Measurements from ENCODE around the gene LY6G6D.

LY6G6D gene

GRCh38 chr6:31749301-31750036 lies 34.3 kb downstream of the LY6G6D start:
- DNase-seq (ENCODE audit: insufficient read length, low spot score) (no peak), FAIRE-seq (no peak)
- TF ChIP-seq SPI1 (IDR thresholded peaks at IDR 0.05; ENCODE audit: low read depth, low read length) (no peak), POU2F2 (IDR thresholded peaks at IDR 0.05; ENCODE audit: low read depth, low read length) (no peak), PAX5 (IDR thresholded peaks at IDR 0.05; ENCODE audit: insufficient read depth, low read length, severe bottlenecking) (no peak), POLR2AphosphoS5 (IDR thresholded peaks at IDR 0.05; ENCODE audit: low read depth, low read length) (no peak), POLR2A (IDR thresholded peaks at IDR 0.05; ENCODE audit: low read depth, low read length) (no peak), TAF1 (IDR thresholded peaks at IDR 0.05; ENCODE audit: low read depth, low read length) (no peak)

DNA sequence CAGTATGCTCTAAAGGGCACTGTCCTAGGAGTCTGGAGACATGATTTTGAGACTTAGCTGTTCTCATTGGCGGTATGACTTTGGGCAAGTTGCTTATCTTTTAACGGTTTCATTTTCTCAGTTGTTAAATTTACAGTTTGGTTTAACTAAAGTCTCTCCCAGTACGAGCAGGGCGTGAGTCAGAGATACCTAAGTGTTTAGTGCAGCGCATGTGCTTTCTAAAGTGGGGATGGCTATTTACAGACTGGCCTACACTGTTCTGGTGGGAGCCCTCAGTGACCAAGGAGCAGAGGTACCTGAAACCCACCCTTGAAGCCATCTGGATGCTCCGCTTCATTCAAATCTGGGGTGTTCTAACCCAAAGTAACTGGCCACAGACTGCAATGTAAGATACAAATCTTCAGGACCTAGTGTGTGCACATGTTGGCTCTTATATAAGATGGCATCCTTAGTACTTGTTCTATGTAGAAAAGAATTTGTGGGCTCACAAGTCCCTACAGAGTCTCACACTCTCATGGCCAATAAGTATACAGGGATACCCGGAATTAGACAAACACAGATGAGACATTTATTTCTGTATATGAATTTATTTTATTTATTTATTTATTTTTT lies 35.4 kb downstream of the LY6G6D start:
- no peak for FAIRE-seq
- DNase-seq (ENCODE audit: insufficient read length, low spot score), result no peak
- TF ChIP-seq POLR2A (IDR thresholded peaks at IDR 0.05; ENCODE audit: low read depth, low read length), result no peak
- TF ChIP-seq TAF1 (IDR thresholded peaks at IDR 0.05; ENCODE audit: low read depth, low read length), result no peak
- TF ChIP-seq POU2F2 (IDR thresholded peaks at IDR 0.05; ENCODE audit: low read depth, low read length), result no peak

DNA sequence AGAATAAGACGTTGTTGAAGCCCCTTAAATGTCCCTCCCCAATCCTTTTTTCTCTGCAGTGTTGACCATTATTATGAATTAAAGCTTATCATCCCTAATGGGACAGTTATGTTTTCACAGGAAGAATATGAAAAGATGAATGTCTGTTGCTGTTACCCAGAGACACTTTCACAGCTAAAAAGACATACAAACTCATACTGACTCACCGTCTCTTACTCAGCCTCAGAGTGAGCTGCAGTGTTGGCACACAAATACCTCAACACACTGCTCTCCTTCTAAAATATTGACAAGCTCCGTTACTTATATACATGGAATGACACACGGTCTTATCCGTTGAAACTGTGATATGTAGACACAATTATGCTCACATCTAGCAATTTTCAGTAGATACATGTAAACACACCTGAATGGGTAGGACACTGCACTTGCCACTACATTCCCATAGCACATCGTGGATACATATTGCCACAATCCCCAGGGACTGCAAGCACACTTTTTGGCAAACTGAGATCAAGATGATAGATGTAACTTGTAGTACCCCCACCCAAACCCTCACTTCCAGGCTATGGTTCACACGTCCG lies 37.7 kb downstream of the LY6G6D start:
- DNase-seq (ENCODE audit: insufficient read length, low spot score) (no peak), FAIRE-seq (no peak)
- TF ChIP-seq SPI1 (IDR thresholded peaks at IDR 0.05; ENCODE audit: low read depth, low read length), result no peak
- no peak for TF ChIP-seq POU2F2 (IDR thresholded peaks at IDR 0.05; ENCODE audit: low read depth, low read length)
- TF ChIP-seq TAF1 (IDR thresholded peaks at IDR 0.05; ENCODE audit: low read depth, low read length), result no peak
- no peak for TF ChIP-seq POLR2A (IDR thresholded peaks at IDR 0.05; ENCODE audit: low read depth, low read length)
- TF ChIP-seq PAX5 (IDR thresholded peaks at IDR 0.05; ENCODE audit: insufficient read depth, low read length, severe bottlenecking), result no peak
- TF ChIP-seq POLR2AphosphoS5 (IDR thresholded peaks at IDR 0.05; ENCODE audit: low read depth, low read length), result no peak

DNA sequence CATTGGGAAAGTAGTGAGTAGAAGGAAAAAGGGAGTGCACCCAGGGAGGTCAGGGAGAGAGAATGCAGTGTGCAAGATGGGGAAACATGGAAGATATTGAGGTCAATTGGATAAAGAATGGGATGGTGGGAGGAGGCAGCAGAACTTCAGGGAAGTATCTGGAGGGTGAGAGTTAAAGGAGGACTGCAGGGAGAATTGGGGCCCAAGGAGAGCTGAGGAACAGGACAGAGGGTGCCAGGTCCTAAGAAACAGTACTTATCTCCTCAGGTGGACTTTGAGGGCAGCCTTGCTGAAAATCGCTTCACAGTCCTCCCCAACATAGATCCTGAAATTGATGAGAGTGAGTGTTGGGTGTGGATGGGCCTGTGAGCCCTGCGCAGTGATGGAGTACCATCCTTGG lies 43.1 kb downstream of the LY6G6D start:
- TF ChIP-seq SPI1 (IDR thresholded peaks at IDR 0.05; ENCODE audit: low read depth, low read length) (no peak), PAX5 (IDR thresholded peaks at IDR 0.05; ENCODE audit: insufficient read depth, low read length, severe bottlenecking) (no peak)
- no peak for FAIRE-seq
- DNase-seq (ENCODE audit: insufficient read length, low spot score), result no peak

- no peak for FAIRE-seq
- TF ChIP-seq SPI1 (IDR thresholded peaks at IDR 0.05; ENCODE audit: low read depth, low read length), result no peak
- TF ChIP-seq PAX5 (IDR thresholded peaks at IDR 0.05; ENCODE audit: insufficient read depth, low read length, severe bottlenecking), result no peak
- TF ChIP-seq POLR2AphosphoS5 (IDR thresholded peaks at IDR 0.05; ENCODE audit: low read depth, low read length), result no peak
- TF ChIP-seq TAF1 (IDR thresholded peaks at IDR 0.05; ENCODE audit: low read depth, low read length), result no peak
- no peak for TF ChIP-seq POU2F2 (IDR thresholded peaks at IDR 0.05; ENCODE audit: low read depth, low read length)
- TF ChIP-seq POLR2A (IDR thresholded peaks at IDR 0.05; ENCODE audit: low read depth, low read length), result no peak
- DNase-seq (ENCODE audit: insufficient read length, low spot score), result no peak
Observed at GRCh38 chr6:31760790-31761189, 45.6 kb downstream of the LY6G6D start.

DNA sequence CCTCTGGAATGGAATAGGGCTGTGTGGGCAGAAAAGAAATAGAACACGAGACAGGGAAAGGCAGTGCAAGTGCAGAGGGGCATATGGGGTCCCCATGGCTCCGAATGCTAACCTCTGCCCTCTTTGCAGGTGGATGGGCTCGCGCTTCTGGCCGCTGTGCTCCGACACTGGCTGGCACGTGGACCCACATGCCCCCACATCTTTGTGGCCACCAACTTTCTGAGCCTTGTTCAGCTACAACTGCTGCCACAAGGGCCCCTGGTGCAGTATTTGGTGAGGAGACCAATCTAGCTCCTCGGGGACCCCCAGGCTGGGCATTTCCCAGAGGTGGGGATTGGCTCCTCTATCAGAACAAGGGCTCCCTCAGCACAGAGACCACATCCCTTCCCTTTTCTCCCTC lies 46.2 kb downstream of the LY6G6D start:
- no peak for DNase-seq (ENCODE audit: insufficient read length, low spot score)
- no peak for TF ChIP-seq PAX5 (IDR thresholded peaks at IDR 0.05; ENCODE audit: insufficient read depth, low read length, severe bottlenecking)
- TF ChIP-seq POLR2A (IDR thresholded peaks at IDR 0.05; ENCODE audit: low read depth, low read length), result no peak
- TF ChIP-seq POLR2AphosphoS5 (IDR thresholded peaks at IDR 0.05; ENCODE audit: low read depth, low read length), result no peak
- TF ChIP-seq SPI1 (IDR thresholded peaks at IDR 0.05; ENCODE audit: low read depth, low read length), result no peak
- no peak for TF ChIP-seq POU2F2 (IDR thresholded peaks at IDR 0.05; ENCODE audit: low read depth, low read length)
- TF ChIP-seq TAF1 (IDR thresholded peaks at IDR 0.05; ENCODE audit: low read depth, low read length), result no peak
- no peak for FAIRE-seq

DNA sequence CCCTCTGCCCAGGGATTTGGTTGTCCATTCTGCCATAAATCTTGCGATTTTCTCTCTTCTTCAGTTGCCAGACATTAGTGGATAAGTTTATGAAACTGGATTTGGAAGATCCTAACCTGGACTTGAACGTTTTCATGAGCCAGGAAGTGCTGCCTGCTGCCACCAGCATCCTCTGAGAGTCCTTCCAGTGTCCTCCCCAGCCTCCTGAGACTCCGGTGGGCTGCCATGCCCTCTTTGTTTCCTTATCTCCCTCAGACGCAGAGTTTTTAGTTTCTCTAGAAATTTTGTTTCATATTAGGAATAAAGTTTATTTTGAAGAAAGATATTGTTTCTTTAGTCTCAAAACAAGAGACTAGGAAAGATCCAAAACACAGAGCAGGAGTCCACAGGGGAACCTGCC lies 47.2 kb downstream of the LY6G6D start, which contains the start of gene SAPCD1:
Gene SAPCD1, plus strand, starts transcription at position 301 of the 400 bp plus-strand sequence. CDS start 399 bp downstream, outside the sequence.
- no peak for TF ChIP-seq SPI1 (IDR thresholded peaks at IDR 0.05; ENCODE audit: low read depth, low read length)
- TF ChIP-seq POLR2AphosphoS5 (IDR thresholded peaks at IDR 0.05; ENCODE audit: low read depth, low read length), result no peak
- FAIRE-seq (no peak), DNase-seq (ENCODE audit: insufficient read length, low spot score) (no peak)

DNA sequence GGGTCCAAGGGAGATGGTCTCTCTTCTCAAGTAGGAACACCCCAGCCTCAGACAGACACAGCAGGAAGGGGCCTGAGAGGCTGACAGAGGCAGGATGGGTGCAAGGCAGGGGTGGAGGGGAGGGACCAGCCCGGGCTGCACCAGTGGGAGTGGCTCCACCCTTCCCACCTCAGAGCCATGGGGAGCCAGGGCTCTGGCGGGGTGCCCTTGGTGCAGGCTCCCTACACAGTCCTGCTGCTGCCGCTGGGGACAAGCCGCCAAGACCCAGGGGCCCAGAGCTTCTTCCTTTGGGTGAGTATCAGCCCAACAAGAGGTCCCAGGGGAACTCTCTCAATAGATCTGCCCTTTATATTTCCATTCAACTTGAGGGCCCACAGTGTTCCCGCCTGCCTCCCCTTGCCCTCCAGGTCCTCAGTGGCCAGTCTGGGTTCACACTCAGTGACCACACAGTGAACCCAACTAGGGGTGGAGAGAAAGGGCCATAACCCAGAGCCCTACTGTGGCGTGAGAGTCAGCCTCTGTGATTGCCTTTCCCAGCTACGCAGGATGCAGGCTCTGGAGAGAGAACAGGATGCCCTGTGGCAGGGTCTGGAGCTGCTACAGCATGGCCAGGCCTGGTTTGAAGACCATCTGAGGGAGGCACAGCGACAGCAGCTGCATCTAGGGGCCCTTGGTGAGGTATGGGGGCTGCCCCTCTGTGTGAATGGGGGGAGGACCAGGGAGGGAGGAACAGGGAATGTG lies 47.9 kb downstream of the LY6G6D start:
- FAIRE-seq (no peak), DNase-seq (ENCODE audit: insufficient read length, low spot score) (no peak)
- TF ChIP-seq SPI1 (IDR thresholded peaks at IDR 0.05; ENCODE audit: low read depth, low read length), result no peak
- TF ChIP-seq PAX5 (IDR thresholded peaks at IDR 0.05; ENCODE audit: insufficient read depth, low read length, severe bottlenecking), result no peak
- TF ChIP-seq TAF1 (IDR thresholded peaks at IDR 0.05; ENCODE audit: low read depth, low read length), result no peak
- TF ChIP-seq POLR2AphosphoS5 (IDR thresholded peaks at IDR 0.05; ENCODE audit: low read depth, low read length), result no peak
- no peak for TF ChIP-seq POLR2A (IDR thresholded peaks at IDR 0.05; ENCODE audit: low read depth, low read length)
- no peak for TF ChIP-seq POU2F2 (IDR thresholded peaks at IDR 0.05; ENCODE audit: low read depth, low read length)

DNA sequence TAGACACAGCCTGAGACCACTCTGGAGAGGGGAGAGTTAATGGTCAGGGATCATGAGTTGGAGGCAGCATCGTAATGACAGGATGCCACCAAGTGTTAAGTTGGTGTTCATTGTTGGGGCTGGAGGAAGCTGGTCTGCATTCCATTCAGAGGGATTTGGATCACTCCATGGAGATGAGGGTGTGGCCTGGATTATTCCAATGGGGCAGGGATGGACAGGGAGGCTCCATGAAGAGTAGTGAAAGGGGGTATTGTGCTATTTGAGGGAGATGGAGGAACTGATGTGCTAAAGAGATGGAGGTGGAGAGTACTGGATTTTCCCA lies 48.4 kb downstream of the LY6G6D start:
- DNase-seq (ENCODE audit: insufficient read length, low spot score), result no peak
- no peak for FAIRE-seq
- no peak for TF ChIP-seq PAX5 (IDR thresholded peaks at IDR 0.05; ENCODE audit: insufficient read depth, low read length, severe bottlenecking)

DNA sequence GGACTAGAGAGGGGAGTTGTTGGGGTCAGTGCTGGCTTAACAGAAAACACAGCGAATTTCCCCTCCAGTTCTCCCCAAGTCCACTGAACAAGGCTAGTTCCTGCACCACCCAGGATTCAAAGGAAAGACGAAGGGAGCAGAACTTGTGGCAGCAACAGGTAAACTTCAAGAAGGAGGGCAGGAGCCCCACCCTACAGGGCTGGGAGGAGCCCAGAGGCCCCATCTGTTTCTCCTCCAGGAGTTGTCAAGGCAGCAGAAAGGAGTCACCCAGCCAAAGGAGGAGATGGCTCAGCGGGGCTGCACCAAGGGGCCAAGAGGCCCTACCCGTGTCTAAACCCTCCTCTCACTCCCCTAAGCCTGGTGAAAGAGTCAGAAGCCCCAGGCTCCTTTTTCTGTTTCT lies 49.0 kb downstream of the LY6G6D start:
- FAIRE-seq, result no peak
- TF ChIP-seq TAF1 (IDR thresholded peaks at IDR 0.05; ENCODE audit: low read depth, low read length) (no peak), POLR2A (IDR thresholded peaks at IDR 0.05; ENCODE audit: low read depth, low read length) (no peak), POLR2AphosphoS5 (IDR thresholded peaks at IDR 0.05; ENCODE audit: low read depth, low read length) (no peak), SPI1 (IDR thresholded peaks at IDR 0.05; ENCODE audit: low read depth, low read length) (no peak), PAX5 (IDR thresholded peaks at IDR 0.05; ENCODE audit: insufficient read depth, low read length, severe bottlenecking) (no peak), POU2F2 (IDR thresholded peaks at IDR 0.05; ENCODE audit: low read depth, low read length) (no peak)
- no peak for DNase-seq (ENCODE audit: insufficient read length, low spot score)
